ENCODE results near the gene PDXP.

Gene PDXP

DNA sequence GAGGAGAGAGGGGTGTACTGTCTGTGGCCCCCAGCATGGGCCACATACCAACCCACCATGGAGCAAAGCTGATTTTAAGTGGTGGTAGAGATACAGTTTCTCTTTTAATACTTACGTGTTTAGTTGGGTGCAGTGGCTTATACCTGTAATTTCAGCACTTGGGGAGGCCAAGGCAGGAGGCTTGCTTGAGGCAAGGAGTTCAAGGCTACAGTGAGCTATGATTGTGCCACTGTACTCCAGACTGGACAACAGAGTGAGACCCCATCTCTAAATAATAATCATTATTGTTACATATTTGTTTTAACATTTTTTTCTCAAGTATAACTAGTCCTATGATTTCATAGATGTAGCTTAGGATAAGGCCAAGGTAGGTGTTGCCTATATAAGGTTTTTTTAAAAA, 41.1 kb upstream of the PDXP start:
- no peak overlapping the region for H3K4me3 ChIP-seq (ENCODE audit: low read length)
- DNase-seq (ENCODE audit: low read depth): no peak
- TF ChIP-seq, protein P1, sequence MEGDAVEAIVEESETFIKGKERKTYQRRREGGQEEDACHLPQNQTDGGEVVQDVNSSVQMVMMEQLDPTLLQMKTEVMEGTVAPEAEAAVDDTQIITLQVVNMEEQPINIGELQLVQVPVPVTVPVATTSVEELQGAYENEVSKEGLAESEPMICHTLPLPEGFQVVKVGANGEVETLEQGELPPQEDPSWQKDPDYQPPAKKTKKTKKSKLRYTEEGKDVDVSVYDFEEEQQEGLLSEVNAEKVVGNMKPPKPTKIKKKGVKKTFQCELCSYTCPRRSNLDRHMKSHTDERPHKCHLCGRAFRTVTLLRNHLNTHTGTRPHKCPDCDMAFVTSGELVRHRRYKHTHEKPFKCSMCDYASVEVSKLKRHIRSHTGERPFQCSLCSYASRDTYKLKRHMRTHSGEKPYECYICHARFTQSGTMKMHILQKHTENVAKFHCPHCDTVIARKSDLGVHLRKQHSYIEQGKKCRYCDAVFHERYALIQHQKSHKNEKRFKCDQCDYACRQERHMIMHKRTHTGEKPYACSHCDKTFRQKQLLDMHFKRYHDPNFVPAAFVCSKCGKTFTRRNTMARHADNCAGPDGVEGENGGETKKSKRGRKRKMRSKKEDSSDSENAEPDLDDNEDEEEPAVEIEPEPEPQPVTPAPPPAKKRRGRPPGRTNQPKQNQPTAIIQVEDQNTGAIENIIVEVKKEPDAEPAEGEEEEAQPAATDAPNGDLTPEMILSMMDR (conservative IDR thresholded peaks at IDR 0.05; ENCODE audit: low read length): no peak

DNA sequence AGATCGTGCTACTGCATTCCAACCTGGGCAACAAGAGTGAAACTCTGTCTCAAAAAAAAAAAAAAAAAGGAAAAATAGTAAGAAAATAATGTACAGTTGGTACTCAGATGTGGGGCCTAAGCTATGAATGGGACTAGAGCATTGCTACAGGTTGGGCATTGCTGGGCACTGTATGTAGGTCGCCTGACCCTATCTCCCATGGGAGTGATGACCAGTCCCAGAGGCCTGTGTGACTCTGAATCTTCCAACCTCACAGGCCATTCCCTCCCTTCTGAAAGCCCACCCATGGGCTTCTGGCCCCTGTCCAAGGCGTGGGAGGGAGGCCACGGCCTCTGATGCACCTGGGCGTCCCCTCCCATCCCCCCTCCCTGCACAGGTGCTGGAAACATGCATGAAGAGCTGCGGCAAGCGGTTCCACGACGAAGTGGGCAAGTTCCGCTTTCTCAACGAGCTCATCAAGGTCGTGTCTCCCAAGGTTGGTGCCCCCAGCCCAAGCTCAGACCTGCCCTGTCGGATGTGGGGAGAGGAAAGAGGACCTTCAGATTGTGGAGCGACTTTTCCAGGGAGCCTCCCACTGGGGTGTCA, 40.4 kb upstream of the PDXP start:
- no peak overlapping the region for H3K4me3 ChIP-seq (ENCODE audit: low read length)
- no peak for DNase-seq (ENCODE audit: low read depth)
- TF ChIP-seq, protein P1 (conservative IDR thresholded peaks at IDR 0.05; ENCODE audit: low read length): no peak

DNA sequence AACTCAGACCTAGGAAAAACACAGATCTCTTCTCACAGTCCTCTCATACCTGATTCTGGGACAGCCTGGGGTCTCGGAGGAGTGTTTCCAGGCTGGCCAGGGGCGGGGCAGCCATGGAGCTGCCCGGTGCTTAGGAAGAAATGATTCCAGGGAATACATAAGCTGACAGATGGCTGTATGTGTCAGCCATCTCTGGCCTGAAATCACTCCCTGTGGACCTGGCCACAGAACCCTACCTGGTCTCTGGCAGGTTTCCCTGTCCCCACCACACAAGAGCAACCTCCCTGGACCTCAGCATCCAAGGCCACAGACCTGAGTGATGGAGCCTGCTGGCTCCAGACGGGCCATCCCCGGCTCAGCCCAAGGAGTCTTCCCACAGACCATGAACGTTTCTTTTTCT, 39.8 kb upstream of the PDXP start:
- TF ChIP-seq, protein P1 (conservative IDR thresholded peaks at IDR 0.05; ENCODE audit: low read length): no peak
- DNase-seq (ENCODE audit: low read depth): no peak
- no peak overlapping the region for H3K4me3 ChIP-seq (ENCODE audit: low read length)

DNA sequence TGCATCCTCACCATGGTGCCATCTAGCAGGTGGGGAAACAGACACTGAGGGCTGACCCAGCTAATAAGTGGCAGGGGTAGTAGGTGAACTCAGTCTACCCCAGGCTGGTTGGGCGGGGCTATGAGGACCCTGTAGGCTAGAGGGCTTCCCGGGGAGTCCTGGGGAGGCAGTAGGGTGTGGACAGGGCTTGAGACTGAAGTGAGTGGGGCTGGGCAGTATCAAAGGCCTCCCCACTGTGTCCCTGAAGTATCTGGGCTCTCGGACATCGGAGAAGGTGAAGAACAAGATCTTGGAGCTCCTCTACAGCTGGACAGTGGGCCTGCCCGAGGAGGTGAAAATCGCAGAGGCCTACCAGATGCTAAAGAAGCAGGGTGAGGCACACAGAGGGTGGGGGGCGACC, 38.5 kb upstream of the PDXP start:
- TF ChIP-seq, protein P1 (conservative IDR thresholded peaks at IDR 0.05; ENCODE audit: low read length): no peak
- H3K4me3 ChIP-seq (ENCODE audit: low read length): no peak overlapping the region
- DNase-seq (ENCODE audit: low read depth): no peak

DNA sequence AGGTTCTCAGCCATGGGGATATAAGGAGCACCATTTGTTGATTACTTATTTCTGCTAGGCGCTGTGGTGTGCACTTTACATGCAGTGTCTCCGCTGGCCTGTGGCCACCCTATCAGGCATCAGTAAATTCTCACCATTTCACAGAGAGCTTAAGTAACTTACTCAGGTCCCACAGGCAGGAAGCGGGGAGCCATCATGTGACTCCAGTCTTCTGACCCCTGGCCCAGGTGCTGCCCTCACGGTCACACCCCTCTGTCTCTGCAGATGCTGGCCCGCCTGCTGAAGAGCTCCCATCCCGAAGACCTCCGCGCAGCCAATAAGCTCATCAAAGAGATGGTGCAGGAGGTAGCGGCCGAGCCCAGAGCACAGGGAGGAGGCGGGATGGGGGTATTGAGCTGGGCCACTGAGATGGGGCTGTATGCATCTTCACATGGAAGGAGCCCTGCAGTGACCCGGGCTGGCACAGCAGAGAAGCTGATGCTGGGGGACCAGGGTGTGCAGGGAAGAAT, 37.1 kb upstream of the PDXP start:
- TF ChIP-seq, protein P1 (conservative IDR thresholded peaks at IDR 0.05; ENCODE audit: low read length): no peak
- DNase-seq (ENCODE audit: low read depth): no peak

DNA sequence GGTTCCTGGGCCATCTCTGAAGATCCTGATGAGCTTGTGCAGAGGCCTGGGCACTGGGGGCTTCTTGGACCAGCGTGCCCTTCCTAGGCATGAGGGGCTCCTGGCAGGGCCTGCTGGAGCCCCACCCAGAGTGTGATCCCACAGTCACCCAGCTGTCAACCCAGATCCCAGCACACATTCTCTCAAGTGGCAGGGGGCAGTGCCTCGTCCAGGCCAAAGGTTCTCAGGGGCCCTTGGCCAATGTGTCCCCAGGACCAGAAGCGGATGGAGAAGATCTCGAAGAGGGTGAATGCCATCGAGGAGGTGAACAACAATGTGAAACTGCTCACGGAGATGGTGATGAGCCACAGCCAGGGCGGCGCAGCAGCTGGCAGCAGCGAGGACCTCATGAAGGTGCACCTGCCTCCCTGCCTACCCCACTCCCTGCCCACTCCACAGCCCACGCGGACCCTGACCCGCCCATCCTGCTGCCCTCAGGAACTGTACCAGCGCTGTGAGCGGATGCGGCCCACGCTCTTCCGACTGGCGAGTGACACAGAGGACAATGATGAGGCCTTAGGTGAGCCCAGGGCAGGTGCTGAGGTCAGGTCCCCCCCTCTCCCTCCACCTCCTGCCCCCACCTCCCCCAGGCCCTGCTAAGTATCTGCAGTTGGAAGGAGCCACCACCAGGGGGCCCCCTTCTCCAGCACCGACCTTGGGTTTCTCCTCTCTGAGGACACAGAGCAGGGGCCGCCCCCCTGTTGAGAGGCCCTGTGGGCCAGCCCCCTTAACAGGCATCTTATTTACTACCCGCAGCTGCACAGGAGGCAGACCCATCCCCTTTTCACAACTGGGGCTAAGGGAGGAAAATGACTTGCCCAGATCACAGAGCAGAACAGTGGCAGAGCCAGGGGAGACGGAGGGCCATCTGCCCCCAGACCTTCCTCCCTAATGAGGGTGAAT, 35.2 kb upstream of the PDXP start:
- peak; percentile 40 for DNase-seq (ENCODE audit: low read depth)
- TF ChIP-seq, protein P1 (conservative IDR thresholded peaks at IDR 0.05; ENCODE audit: low read length): peak; percentile 64
- no peak overlapping the region for H3K4me3 ChIP-seq (ENCODE audit: low read length)

More for the DNA sequence above, 37.1 kb upstream of the PDXP start:
- no peak overlapping the region for H3K4me3 ChIP-seq (ENCODE audit: low read length)
